Measurements from ENCODE around the gene CPA4.
"Not testable (repeated sequence)": the region's sequence is repeated elsewhere in the genome, so short reads cannot be mapped to it uniquely, and the experiment has no call there.

The CPA4 gene
- 0 reads per million in 2 donors for total RNA-seq

GRCh38 chr7:130292682-130293257 is at the start of gene CPA4:
Gene CPA4, plus strand, starts transcription at chr7:130293161. Its CDS starts 20 bp downstream, at chr7:130293181.
- DNase-seq = no peak

GRCh38 chr7:130243486-130243885 is 49.5 kb upstream of the CPA4 start:
- DNase-seq = peak in 1 of 5 experiments; percentile 4

GRCh38 chr7:130246491-130246890 is 46.5 kb upstream of the CPA4 start:
- not testable (repeated sequence) for DNase-seq

GRCh38 chr7:130248842-130249241 is 44.1 kb upstream of the CPA4 start:
- DNase-seq = not testable (repeated sequence)

GRCh38 chr7:130249626-130250025 is 43.3 kb upstream of the CPA4 start:
- not testable (repeated sequence) for DNase-seq

- DNase-seq = no peak
Observed at GRCh38 chr7:130254555-130254954, 38.4 kb upstream of the CPA4 start.

GRCh38 chr7:130256704-130257103 is 36.3 kb upstream of the CPA4 start:
- no peak for DNase-seq

GRCh38 chr7:130258494-130259078 is 34.4 kb upstream of the CPA4 start:
- no peak for DNase-seq

- DNase-seq = no peak
Observed at GRCh38 chr7:130262448-130262847, 30.5 kb upstream of the CPA4 start.

GRCh38 chr7:130263130-130263529 is 29.8 kb upstream of the CPA4 start:
- no peak for DNase-seq

GRCh38 chr7:130266258-130266960 is 26.6 kb upstream of the CPA4 start, which contains the start of gene CPA2:
Gene CPA2, plus strand, starts transcription at chr7:130266863. Its CDS starts 19 bp downstream, at chr7:130266882.
- no peak for DNase-seq

GRCh38 chr7:130266961-130267321 is 26.0 kb upstream of the CPA4 start:
- DNase-seq = no peak

GRCh38 chr7:130268463-130269317 is 24.3 kb upstream of the CPA4 start:
- DNase-seq = no peak

- no peak for DNase-seq
Observed at GRCh38 chr7:130269318-130269694, 23.7 kb upstream of the CPA4 start.

- DNase-seq = no peak
Observed at GRCh38 chr7:130270947-130271800, 21.8 kb upstream of the CPA4 start.

GRCh38 chr7:130272381-130273080 is 20.4 kb upstream of the CPA4 start:
- DNase-seq = no peak

- peak in 1 of 5 experiments; percentile 9 for DNase-seq
Observed at GRCh38 chr7:130273081-130273932, 19.7 kb upstream of the CPA4 start.

GRCh38 chr7:130273933-130274255 is 19.1 kb upstream of the CPA4 start:
- DNase-seq = no peak

- no peak for DNase-seq
Observed at GRCh38 chr7:130274296-130274695, 18.7 kb upstream of the CPA4 start.

- DNase-seq = no peak
Observed at GRCh38 chr7:130274983-130275591, 17.9 kb upstream of the CPA4 start.

Measured in T-helper 2 cell (primary cell).